Astrocyte of the cerebellum (primary cell): ENCODE measurements around the gene SERBP1.
A peak's percentile ranks its signal among the peaks of the same experiment; 100 is the strongest.

Experiments used
- DNase-seq: peaks from one replicate; pipeline ENCODE4 v3.0.0-alpha.2; 2011; ENCODE audit warnings: low read depth
- H3K4me3 ChIP-seq: 2 replicates; pipeline ENCODE4 v1.5.1; 2011; ENCODE audit warnings: mild to moderate bottlenecking, low read depth, low read length, moderate library complexity
- CTCF ChIP-seq: IDR thresholded peaks from 2 replicates; pipeline ENCODE4 v1.5.1; 2012; ENCODE audit warnings: low read length, low read depth, moderate library complexity, mild to moderate bottlenecking; ENCODE audit errors: missing control alignments
- in situ Hi-C: cut with HindIII; loops from 2 replicates; pipeline ENCODE4 v1.10.0; 2017; ENCODE audit warnings: low sequenced_read_pairs

SERBP1 gene

DNA sequence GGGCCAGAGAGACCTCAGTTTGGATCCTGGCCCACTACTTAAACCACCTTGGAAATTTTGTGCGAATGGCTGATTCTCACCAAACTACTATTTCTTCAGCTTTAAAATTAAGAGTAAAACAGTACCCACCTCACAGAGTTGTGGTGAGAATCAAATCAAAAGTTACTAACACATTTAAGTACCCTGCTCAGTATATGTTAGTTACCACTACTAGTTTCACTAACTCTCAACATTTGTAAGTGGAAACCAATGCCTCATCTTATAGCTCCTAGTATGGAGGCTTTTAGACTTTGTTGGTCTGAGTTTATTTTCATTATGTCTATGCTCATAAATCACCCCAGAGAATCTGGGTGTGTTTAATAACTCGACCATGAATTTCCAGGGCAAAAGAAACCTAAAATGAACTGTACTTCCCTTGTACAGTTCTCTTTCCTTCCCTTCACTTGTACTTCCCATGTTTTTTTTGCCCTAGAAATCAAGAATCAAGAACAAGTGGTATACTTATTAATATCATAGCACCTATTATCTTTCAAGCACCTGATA lies 11.6 kb upstream of the SERBP1 start:
- in situ Hi-C loops: no loop called here

DNA sequence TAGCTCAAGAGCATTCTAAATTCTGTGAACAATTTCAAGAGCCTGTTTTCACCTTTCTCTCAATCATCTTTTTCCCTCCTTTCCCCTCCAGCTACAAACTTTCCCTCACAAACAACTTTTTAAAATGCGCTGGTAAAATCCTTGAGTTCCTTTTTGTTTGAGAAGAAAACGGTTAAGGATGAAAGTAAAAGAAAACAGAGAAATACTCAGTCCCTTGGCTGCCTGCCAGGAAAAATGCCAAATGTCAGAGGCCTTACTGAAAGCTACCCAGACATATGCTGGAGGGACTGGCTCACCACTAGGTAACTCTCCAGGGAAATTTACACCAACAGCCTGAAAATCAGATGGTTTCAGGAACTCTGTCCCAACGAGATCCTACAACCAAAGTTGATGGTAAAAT lies 11.0 kb upstream of the SERBP1 start:
- no peak for TF ChIP-seq CTCF
- H3K4me3 ChIP-seq: no peak overlapping the region
- DNase-seq: peak; percentile 33
- in situ Hi-C loops: no loop called here

More for the DNA sequence above, 11.6 kb upstream of the SERBP1 start:
- no peak for TF ChIP-seq CTCF
- no peak overlapping the region for H3K4me3 ChIP-seq
- DNase-seq: no peak

- no peak for TF ChIP-seq CTCF
- no peak overlapping the region for H3K4me3 ChIP-seq
- no peak for DNase-seq
- in situ Hi-C loops: no loop called here
These were observed 10.1 kb upstream of the SERBP1 start for GRCh38 chr1:67440339-67440738.

DNA sequence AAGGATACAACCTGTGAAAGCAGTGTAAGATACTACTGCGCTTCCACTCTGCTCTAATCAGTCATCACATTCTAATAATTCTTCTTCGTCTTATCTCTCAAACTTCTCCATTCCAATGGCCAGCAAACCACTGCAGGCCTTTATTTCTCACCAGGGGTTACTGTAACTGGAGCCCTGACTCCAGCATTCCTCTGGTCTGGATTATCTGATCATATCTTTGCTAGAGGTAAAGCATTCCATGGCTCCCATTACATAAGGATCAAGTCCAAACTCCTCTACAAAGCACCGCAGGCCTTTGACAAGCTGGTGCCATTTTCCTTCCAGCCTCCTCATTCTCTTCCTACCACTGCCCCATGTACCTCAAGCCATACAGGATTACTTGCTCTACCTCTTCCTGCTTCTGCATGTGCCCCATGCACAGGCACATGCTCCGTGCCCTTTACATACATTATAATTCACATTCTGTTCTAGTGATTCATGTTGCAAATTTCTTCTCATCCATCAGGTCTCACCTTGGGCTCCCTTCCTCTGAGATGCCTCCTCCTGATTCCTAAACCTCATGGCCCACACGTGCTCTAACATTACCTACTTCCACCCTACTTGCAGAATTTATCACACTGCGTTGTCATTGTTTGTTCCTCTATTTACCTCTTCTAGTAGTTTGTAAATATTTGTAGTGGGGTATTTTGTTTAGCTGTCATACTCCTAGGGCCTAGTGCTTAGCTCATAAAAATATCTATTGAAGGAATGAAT lies 9.3 kb upstream of the SERBP1 start:
- in situ Hi-C loops: no loop called here
- no peak overlapping the region for H3K4me3 ChIP-seq
- no peak for DNase-seq
- TF ChIP-seq CTCF: no peak

DNA sequence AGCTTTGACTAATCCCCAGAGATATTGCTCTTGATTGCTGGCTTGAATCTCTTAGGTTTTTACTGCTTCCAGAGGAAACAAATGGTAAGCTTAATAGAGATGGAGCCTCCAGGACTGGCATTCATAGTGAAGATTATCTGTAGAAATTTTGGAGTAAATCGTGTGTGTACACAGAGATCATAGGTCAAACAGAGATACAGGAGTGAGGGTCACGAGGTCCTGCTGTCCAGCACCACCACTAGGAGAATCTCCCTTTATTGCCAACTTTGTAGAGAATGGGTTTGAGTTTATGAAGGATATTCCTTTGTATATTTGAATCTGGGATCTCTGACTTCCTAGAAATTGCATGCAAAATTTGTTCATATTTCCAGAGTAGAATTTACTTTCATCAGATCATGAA lies 7.8 kb upstream of the SERBP1 start:
- DNase-seq: no peak
- in situ Hi-C loops: no loop called here
- TF ChIP-seq CTCF: no peak
- H3K4me3 ChIP-seq: no peak overlapping the region

DNA sequence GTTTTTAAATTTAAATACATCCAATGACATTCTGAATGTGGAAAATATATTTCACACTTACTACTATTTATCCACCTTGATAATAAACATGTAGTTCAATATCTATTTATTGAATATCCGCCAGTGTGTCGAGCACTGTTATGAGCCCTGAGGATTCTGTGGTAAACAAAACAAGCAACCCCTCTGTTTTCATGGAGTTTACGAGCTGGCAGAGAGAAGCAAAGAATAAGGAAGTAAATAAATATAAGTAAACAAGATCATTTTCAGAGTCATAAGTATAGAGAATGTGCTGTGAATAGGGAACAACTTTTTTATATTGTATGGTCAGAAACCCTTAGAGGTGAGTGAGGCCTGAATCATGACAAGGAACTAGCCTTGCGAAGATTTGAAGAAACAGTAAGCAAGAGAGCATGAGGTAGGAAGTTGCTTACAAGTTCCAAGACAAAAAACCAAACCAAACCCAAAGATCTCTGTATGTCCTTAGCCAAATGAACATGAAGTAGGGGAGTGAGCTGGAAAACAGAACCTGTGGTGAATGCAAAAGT lies 6.4 kb upstream of the SERBP1 start:
- no peak for DNase-seq
- H3K4me3 ChIP-seq: no peak overlapping the region
- no peak for TF ChIP-seq CTCF
- in situ Hi-C loops: no loop called here
